ENCODE measurements around the gene SAMD4A.

GRCh38 chr14:54730156-54730961 is 163.4 kb downstream of the SAMD4A start:
- TF ChIP-seq, protein P1, sequence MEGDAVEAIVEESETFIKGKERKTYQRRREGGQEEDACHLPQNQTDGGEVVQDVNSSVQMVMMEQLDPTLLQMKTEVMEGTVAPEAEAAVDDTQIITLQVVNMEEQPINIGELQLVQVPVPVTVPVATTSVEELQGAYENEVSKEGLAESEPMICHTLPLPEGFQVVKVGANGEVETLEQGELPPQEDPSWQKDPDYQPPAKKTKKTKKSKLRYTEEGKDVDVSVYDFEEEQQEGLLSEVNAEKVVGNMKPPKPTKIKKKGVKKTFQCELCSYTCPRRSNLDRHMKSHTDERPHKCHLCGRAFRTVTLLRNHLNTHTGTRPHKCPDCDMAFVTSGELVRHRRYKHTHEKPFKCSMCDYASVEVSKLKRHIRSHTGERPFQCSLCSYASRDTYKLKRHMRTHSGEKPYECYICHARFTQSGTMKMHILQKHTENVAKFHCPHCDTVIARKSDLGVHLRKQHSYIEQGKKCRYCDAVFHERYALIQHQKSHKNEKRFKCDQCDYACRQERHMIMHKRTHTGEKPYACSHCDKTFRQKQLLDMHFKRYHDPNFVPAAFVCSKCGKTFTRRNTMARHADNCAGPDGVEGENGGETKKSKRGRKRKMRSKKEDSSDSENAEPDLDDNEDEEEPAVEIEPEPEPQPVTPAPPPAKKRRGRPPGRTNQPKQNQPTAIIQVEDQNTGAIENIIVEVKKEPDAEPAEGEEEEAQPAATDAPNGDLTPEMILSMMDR (IDR thresholded peaks at IDR 0.05) = no peak
- no peak for TF ChIP-seq POLR2A (IDR thresholded peaks at IDR 0.05)
